Measurements from ENCODE around the gene TAAR2.
"Not testable (repeated sequence)": the region's sequence is repeated elsewhere in the genome, so short reads cannot be mapped to it uniquely, and the experiment has no call there.

Gene TAAR2

GRCh38 chr6:132612449-132613108 is 11.5 kb downstream of the TAAR2 start:
- no peak for DNase-seq

GRCh38 chr6:132611616-132612015 is 12.5 kb downstream of the TAAR2 start:
- DNase-seq: no peak

- no peak for DNase-seq
These were observed 16.4 kb downstream of the TAAR2 start for GRCh38 chr6:132607544-132608233.

GRCh38 chr6:132604635-132605152 is 19.4 kb downstream of the TAAR2 start:
- no peak for DNase-seq

- DNase-seq: not testable (repeated sequence)
These were observed 23.2 kb downstream of the TAAR2 start for GRCh38 chr6:132600900-132601299.

- DNase-seq: no peak
These were observed 25.6 kb downstream of the TAAR2 start for GRCh38 chr6:132598473-132598872.

GRCh38 chr6:132596201-132596600 is 27.9 kb downstream of the TAAR2 start:
- no peak for DNase-seq

- DNase-seq: no peak
These were observed 31.2 kb downstream of the TAAR2 start for GRCh38 chr6:132592855-132593254.

GRCh38 chr6:132590362-132590761 is 33.7 kb downstream of the TAAR2 start:
- no peak for DNase-seq

GRCh38 chr6:132589454-132589853 is 34.6 kb downstream of the TAAR2 start, which contains the start of gene TAAR5:
TSS of gene TAAR5 (minus strand) at chr6:132589741. CDS start at chr6:132589686, 55 bp downstream.
- no peak for DNase-seq

GRCh38 chr6:132587424-132587823 is 36.7 kb downstream of the TAAR2 start:
- no peak for DNase-seq

GRCh38 chr6:132584698-132585097 is 39.4 kb downstream of the TAAR2 start:
- no peak for DNase-seq

- DNase-seq: no peak
These were observed 52.3 kb downstream of the TAAR2 start for GRCh38 chr6:132571774-132572173.

GRCh38 chr6:132570221-132570777 is 53.8 kb downstream of the TAAR2 start, which contains the start of gene TAAR6:
TSS of gene TAAR6 (plus strand) at chr6:132570322. CDS start at chr6:132570322, 0 bp downstream.
- DNase-seq: no peak

- DNase-seq: no peak
These were observed 54.9 kb downstream of the TAAR2 start for GRCh38 chr6:132569170-132569569.

- DNase-seq: no peak
These were observed 55.5 kb downstream of the TAAR2 start for GRCh38 chr6:132568611-132569010.

GRCh38 chr6:132567566-132567965 is 56.5 kb downstream of the TAAR2 start:
- DNase-seq: no peak

All from NCI-H1436 treated with DMSO at 0.1 percent for 48 hours (cell line).